ENCODE results near the gene GAL.

GAL gene

DNA sequence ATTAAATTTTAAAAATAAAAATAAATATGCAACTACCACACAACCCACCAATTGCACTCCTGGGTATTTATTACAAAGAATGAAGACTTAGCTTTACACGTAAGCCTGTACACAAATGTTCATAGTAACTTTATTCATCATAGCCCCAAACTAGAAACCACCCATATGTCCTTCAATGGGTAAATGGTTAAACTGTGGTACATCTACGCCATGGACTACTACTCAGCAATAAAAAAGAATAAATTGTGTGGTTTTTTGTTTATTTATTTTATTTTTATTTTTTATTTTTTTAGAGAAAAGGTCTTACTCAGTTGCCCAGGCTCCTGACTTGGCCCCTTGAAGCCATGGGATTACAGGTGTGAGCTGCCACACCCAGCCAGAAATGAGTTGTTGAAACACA is 14.6 kb downstream of the GAL start:
- H3K36me3 ChIP-seq, result no peaks in the 10 kb centered on the region
- no peaks in the 10 kb centered on the region for H3K27me3 ChIP-seq (ENCODE audit: insufficient read depth, low read depth, severe bottlenecking)
- no peak overlapping the region for H3K4me3 ChIP-seq (ENCODE audit: low read depth, low read length)
- H3K27ac ChIP-seq, result no peak overlapping the region
- H3K9me3 ChIP-seq (ENCODE audit: severe bottlenecking), result peaks cover 11% of the 10 kb centered on the region
- no peak for TF ChIP-seq CTCF (IDR thresholded peaks at IDR 0.05; ENCODE audit: low read depth, low read length)
- DNase-seq, result no peak

DNA sequence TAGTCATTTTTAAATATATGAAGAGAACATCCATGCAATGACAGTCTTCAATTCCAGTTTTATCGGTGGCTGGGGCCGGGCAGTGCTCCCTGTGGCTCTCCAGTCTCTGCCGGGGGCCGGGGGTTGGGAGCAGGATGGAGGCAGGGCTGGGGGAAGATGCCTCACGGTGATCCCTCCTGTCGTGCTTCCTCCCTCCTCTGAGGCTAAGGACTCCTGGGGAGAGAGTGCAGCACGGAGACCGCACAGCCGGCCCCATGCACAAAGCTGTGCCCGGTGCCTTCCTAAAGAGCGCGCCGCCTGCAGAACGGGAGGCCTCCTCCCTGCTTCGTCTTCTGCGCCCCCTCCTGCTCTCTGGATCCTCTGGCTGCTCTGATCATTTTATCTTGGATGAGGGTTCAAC is 20.5 kb downstream of the GAL start:
- Histone ChIP-seq H3K27ac (no peak overlapping the region), H3K9me3 (ENCODE audit: severe bottlenecking) (no peaks in the 10 kb centered on the region), H3K27me3 (ENCODE audit: insufficient read depth, low read depth, severe bottlenecking) (no peaks in the 10 kb centered on the region), H3K4me3 (ENCODE audit: low read depth, low read length) (no peak overlapping the region), H3K36me3 (no peaks in the 10 kb centered on the region)
- no peak for DNase-seq
- no peak for TF ChIP-seq CTCF (IDR thresholded peaks at IDR 0.05; ENCODE audit: low read depth, low read length)

- H3K27ac ChIP-seq, result no peak overlapping the region
- no peaks in the 10 kb centered on the region for H3K36me3 ChIP-seq
- no peak overlapping the region for H3K4me3 ChIP-seq (ENCODE audit: low read depth, low read length)
- no peak for TF ChIP-seq CTCF (IDR thresholded peaks at IDR 0.05; ENCODE audit: low read depth, low read length)
- no peak for DNase-seq
- H3K9me3 ChIP-seq (ENCODE audit: severe bottlenecking), result no peaks in the 10 kb centered on the region
- H3K27me3 ChIP-seq (ENCODE audit: insufficient read depth, low read depth, severe bottlenecking), result no peaks in the 10 kb centered on the region
Observed at GRCh38 chr11:68707527-68707926, 23.2 kb downstream of the GAL start.

- no peaks in the 10 kb centered on the region for H3K9me3 ChIP-seq (ENCODE audit: severe bottlenecking)
- no peaks in the 10 kb centered on the region for H3K27me3 ChIP-seq (ENCODE audit: insufficient read depth, low read depth, severe bottlenecking)
- TF ChIP-seq CTCF (IDR thresholded peaks at IDR 0.05; ENCODE audit: low read depth, low read length), result no peak
- no peak overlapping the region for H3K27ac ChIP-seq
- no peak for DNase-seq
- H3K36me3 ChIP-seq, result no peaks in the 10 kb centered on the region
- H3K4me3 ChIP-seq (ENCODE audit: low read depth, low read length), result no peak overlapping the region
Observed at GRCh38 chr11:68709062-68709461, 24.7 kb downstream of the GAL start.

- Histone ChIP-seq H3K4me3 (ENCODE audit: low read depth, low read length) (no peak overlapping the region), H3K27ac (no peak overlapping the region), H3K27me3 (ENCODE audit: insufficient read depth, low read depth, severe bottlenecking) (no peaks in the 10 kb centered on the region), H3K9me3 (ENCODE audit: severe bottlenecking) (no peaks in the 10 kb centered on the region), H3K36me3 (no peaks in the 10 kb centered on the region)
- no peak for DNase-seq
- TF ChIP-seq CTCF (IDR thresholded peaks at IDR 0.05; ENCODE audit: low read depth, low read length), result no peak
Observed at GRCh38 chr11:68710409-68710808, 26.1 kb downstream of the GAL start.

DNA sequence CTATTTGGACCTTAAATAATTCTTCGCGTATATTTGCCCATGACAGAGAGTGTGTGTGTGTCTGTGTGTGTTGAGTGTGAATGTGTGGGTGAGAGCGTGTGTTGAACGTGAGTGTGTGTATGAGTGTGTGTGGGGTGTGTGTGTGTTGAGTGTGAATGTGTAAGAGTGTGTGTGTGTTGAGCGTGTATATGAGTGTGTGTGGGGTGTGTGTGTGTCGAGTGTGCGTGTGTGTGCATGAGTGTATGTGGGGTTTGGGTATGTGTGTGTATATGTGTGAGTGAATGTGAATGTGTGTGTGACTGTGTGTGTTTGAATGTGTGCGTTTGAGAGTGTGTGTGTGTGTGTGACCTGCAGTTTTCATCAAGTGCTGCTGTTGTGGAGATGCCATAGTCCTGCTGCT is 26.8 kb downstream of the GAL start:
- no peak for DNase-seq
- Histone ChIP-seq H3K36me3 (no peaks in the 10 kb centered on the region), H3K9me3 (ENCODE audit: severe bottlenecking) (no peaks in the 10 kb centered on the region), H3K27ac (no peak overlapping the region), H3K4me3 (ENCODE audit: low read depth, low read length) (no peak overlapping the region), H3K27me3 (ENCODE audit: insufficient read depth, low read depth, severe bottlenecking) (no peaks in the 10 kb centered on the region)
- no peak for TF ChIP-seq CTCF (IDR thresholded peaks at IDR 0.05; ENCODE audit: low read depth, low read length)

All from WERI-Rb-1 (cell line).